ENCODE data around the gene SVIL.
"Not testable (repeated sequence)": the region's sequence is repeated elsewhere in the genome, so short reads cannot be mapped to it uniquely, and the experiment has no call there.

Gene SVIL

DNA sequence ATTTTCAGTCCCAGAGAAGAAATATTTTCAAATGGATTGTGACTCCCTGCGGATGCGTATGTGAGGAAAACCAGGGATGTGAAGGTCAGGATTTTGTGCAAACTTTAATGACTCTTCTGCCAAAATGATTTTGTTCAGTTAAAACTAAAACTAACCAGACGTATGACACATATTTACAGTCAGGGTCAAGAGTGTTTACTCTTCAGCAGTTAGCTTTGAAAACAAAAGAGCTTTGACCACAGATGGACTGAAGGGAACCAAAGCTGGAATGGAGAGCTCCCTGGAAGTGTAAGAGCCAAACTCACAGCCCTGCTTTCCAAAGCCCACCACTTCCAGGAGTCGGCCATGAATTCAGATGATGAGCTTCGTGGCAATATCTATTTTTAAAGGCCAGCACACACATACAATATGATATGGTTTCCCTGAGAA, 15.5 kb downstream of the SVIL start:
- no peak for DNase-seq

DNA sequence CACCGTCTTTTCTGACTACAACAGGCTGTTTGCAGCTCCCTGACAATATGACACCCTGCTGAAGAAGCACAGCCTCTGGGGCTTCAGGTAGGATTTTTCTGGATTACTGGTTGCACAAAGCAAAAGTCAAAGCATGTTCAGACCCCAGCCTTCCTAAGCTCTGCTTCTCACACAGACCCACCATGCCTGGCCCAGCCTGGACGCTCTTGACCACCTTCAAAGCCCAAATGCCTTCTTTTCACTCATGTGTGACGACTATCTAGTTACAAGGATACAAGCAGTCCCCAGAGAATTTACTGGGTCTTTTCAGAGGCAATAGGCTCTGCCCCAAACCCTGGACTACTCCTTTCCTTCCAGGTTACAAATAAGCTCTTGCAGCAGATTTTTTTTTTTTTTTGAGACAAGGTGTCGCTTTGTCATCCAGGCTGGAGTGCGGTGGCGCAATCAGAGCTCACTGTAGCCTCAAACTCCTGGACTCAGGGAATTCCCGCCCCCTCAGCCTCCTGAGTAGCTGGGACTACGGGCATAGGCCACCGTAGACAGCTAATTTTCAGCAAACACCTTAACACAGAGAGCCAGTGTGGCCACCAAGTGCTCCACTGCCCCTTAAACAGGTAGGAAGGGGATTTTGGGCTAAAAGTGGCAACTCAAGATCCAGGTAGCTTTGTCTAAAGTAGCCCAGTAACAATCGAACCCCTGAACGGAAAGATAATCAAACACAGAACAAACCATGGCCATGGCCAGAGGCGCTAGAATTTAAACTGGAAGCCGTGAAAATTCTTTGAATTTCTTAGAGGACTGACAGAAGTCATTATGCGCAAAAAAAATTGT, 16.2 kb downstream of the SVIL start:
- DNase-seq = no peak

GRCh38 chr10:29617880-29618340, 16.9 kb downstream of the SVIL start:
- DNase-seq = no peak

- DNase-seq = no peak
These were observed 18.2 kb downstream of the SVIL start for GRCh38 chr10:29616542-29616941.

DNA sequence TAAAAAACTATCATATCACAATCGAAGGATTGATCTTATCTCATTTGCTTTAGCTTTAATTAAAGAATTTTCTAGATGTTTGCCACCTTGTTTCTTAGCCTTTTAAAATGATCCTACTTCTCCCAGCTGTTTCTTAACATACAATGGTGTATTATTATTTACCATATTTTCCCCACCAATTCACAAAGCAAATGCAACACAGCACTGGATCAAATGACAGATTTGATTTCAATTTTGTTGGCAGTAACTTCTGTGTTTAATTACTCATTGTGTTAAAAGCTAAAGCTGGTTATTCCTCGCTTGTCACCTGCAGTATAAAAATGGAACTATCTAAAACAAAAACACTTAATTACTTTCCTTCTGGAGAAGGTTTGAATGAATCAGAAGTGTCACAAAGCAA, 19.6 kb downstream of the SVIL start:
- DNase-seq = no peak

DNA sequence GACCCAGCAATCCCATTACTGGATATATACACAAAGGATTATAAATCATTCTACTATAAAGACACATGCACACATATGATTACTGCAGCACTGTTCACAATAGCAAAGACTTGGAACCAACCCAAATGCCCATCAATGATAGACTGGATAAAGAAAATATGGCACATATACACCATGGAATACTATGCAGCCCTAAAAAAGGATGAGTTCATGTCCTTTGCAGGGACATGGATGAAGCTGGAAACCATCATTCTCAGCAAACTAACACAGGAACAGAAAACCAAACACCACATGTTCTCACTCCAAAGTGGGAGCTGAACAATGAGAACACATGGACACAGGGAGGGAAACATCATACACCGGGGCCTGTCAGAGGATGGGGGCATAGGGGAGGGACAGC, 20.5 kb downstream of the SVIL start:
- not testable (repeated sequence) for DNase-seq

DNA sequence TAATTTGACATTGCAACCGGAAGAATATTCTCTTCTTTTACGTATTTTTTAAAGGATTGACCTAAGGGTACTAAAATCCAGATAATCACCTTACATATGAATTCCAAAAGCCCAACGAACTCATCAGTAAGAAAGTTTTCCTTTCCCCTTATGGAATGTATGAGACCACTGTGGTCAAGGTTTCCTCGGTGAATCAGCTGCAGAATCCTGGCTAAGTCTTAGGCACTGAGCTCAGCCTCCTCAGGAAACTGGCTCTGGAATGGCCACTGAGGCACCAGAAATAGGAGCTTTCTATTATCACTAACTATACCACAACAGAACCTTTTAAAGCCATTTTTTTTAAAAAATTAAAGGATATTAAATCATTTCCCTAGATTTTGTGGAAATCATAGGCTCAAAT, 21.0 kb downstream of the SVIL start:
- DNase-seq = no peak

DNA sequence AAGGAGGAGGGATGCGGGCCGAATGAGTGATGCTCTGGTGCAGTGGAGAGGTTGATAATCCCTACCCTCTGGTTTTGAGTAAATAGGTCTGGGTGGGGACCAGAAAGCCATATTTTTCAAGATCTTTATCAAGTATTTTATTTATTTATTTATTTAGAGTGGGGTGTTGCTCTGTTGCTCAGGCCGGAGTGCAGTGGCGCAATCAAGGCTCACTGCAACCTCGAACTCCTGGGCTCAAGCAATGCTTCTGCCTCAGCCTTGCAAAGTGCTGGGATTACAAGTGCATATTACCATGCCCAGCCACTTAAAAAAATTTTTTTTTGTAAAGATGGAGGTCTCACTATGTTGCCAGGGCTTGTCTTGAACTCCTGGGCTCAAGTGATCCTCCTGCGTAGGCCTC, 21.6 kb downstream of the SVIL start:
- no peak for DNase-seq

DNA sequence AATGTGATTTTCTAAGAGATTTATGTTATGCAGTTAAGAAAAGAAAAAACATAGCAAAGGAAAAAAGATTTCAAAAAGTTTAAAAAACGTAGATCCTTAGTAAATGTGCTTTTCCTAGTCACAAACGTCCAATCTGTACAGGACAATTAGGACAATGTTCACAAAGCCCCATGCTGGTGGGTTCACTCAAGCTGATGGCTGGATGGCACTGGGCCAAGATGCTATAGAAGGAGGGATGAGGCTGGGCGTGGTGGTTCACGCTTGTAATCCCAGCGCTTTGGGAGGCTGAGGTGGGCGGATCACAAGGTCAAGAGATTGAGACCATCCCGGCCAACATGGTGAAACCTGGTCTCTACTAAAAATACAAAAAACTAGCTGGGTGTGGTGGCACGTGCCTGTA, 22.1 kb downstream of the SVIL start:
- DNase-seq = no peak

- DNase-seq = no peak
These were observed 22.9 kb downstream of the SVIL start for GRCh38 chr10:29611781-29612381.

DNA sequence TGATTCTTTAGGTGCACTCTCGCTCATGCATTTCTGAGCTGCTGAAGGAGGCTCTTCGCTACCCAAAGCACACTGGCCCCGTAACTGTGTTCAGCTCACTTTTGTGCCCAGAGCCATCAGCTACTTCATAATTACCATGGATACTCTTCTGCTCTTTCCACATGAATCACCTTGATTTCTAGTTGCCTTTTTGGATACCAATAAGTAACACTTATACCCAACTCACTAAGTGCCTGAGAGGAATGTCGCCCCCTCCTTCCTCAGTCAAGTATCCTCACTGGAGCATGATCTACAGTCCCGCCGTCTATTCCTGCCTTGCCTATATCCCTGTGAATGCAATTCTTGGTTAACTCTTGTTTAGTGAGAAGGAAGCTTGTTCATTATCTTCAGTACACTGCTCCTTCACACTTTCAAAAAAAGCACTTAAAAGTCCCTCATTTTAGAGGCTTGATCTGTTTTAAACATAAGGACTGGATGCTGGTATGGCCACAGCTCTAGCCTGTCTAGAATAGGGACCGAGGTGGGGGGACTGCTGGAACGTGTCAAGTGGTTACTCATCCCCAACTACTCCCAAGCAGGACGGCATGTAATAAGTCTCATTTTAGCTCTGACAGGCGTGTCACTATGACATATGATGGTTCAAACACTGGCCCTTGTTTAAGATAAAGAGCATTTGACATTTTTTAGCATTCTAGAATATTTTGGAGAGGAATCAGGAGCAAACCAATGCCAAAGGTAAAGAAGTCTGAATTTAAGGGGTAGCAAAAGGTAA, 23.7 kb downstream of the SVIL start:
- no peak for DNase-seq

- DNase-seq = not testable (repeated sequence)
These were observed 24.4 kb downstream of the SVIL start for GRCh38 chr10:29610331-29610730.

GRCh38 chr10:29609696-29610095, 25.1 kb downstream of the SVIL start:
- DNase-seq = no peak

DNA sequence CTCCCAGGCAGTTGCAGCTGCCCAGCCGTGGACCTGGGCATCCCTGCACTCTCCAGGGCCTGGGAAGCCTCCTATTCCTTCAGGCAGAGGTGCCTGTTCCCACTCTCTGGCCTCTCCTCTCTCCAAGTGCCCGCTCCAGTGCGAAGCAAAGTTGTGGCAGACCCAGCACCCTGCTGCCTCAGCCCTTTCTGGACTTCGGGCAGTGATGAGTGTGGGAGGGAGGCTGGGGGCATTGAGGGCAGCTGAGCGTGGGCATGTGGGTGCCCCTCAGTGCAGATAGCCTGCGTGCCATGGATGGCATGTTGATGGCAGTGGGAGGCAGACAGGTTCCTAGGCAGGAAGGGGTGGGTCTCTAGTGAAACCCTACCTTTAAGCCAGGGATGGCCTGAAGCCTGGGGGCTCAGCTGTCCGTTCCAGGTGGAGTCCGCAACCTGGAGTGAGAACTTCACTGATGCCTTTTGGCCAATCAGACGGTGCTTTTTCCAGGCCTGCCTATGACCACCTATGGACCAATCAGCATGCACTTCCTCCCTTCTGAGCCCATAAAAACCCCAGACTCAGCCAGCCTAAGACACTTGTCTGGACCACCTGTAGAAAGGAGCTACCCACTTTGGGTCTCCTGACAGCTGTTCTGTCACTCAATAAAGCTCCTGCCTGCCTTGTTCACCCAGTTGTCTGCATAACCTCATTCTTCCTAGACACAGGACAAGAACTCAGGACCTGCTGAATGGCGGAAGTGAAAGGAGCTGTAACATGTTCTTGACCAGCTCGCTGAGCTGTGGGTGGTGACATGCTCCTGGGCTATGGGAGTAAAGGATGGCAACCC, 26.1 kb downstream of the SVIL start:
- no peak for DNase-seq

GRCh38 chr10:29608062-29608461, 26.7 kb downstream of the SVIL start:
- no peak for DNase-seq

GRCh38 chr10:29607576-29607975, 27.2 kb downstream of the SVIL start:
- no peak for DNase-seq

GRCh38 chr10:29606693-29607092, 28.1 kb downstream of the SVIL start:
- not testable (repeated sequence) for DNase-seq

GRCh38 chr10:29604291-29604825, 30.4 kb downstream of the SVIL start:
- no peak for DNase-seq

GRCh38 chr10:29603223-29603896, 31.4 kb downstream of the SVIL start:
- no peak for DNase-seq

GRCh38 chr10:29600821-29601220, 34.0 kb downstream of the SVIL start:
- no peak for DNase-seq

GRCh38 chr10:29600067-29600466, 34.7 kb downstream of the SVIL start:
- no peak for DNase-seq

GRCh38 chr10:29598851-29599311, 35.9 kb downstream of the SVIL start:
- DNase-seq = no peak

Data from stimulated activated CD4-positive, alpha-beta T cell treated with anti-CD3 and anti-CD28 coated beads, Interleukin-15, amount 100 ng/mL, for 24 hours (primary cell).